MCF 10A (cell line): Measurements from ENCODE around the gene SNX12. TPM values are rescaled to one million over a fixed set of nuclear protein-coding genes. Genes with fewer than 3 reads are reported as not detected.

Experiments used
- BruUV-seq: library from RNA; stranded (reverse); fragments of 400-500 nt; replicated peaks from 2 replicates; lab custom pipeline; 2021; lab: Mats Ljungman, UMichigan
- CTCF ChIA-PET: fragments of 300-600 bp; sonication (Branson Sonifier 250); formaldehyde crosslinking; extraction: SDS; loops from one replicate; lab custom pipeline; 2021; ENCODE audit warnings: antibody characterized with exemption, inconsistent platforms; lab: Yijun Ruan, JAX
- POLR2A ChIA-PET: fragments of 300-600, 350-650 bp; sonication (Branson Sonifier 250); formaldehyde crosslinking; extraction: SDS; loops from one replicate; lab custom pipeline; 2020; ENCODE audit warnings: antibody characterized with exemption, inconsistent platforms; lab: Yijun Ruan, JAX
- DNase-seq: peaks from one replicate; pipeline ENCODE4 v3.0.0-alpha.2; 2018; ENCODE audit not compliant: unreplicated experiment
- H3K27ac Mint-ChIP-seq: one replicate; pipeline ENCODE4 v1.8.0; 2022; ENCODE audit warnings: mild to moderate bottlenecking, low read depth, mixed read lengths; ENCODE audit not compliant: unreplicated experiment
- H3K27me3 Mint-ChIP-seq: one replicate; pipeline ENCODE4 v1.8.0; 2022; ENCODE audit warnings: mixed read lengths; ENCODE audit not compliant: insufficient read depth, unreplicated experiment
- H3K36me3 Mint-ChIP-seq: one replicate; pipeline ENCODE4 v1.8.0; 2022; ENCODE audit warnings: mild to moderate bottlenecking, moderate library complexity, mixed read lengths; ENCODE audit not compliant: insufficient read depth, unreplicated experiment
- H3K4me1 Mint-ChIP-seq: one replicate; pipeline ENCODE4 v1.8.0; 2022; ENCODE audit warnings: mixed read lengths; ENCODE audit not compliant: insufficient read depth, unreplicated experiment
- H3K4me3 Mint-ChIP-seq: one replicate; pipeline ENCODE4 v1.8.0; 2022; ENCODE audit warnings: mild to moderate bottlenecking, moderate library complexity, mixed read lengths; ENCODE audit not compliant: unreplicated experiment
- H3K9me3 Mint-ChIP-seq: one replicate; pipeline ENCODE4 v1.8.0; 2022; ENCODE audit warnings: mixed read lengths; ENCODE audit not compliant: unreplicated experiment
- intact Hi-C: fragments of 100-400 bp; cut with micrococcal nuclease; formaldehyde crosslinking; loops from 2 replicates; pipeline ENCODE4 v1.14.1; 2022
- total RNA-seq: library from RNA; stranded (reverse); gene quantifications from 2 replicates; pipeline ENCODE4 v1.2.3, GENCODE V29; 2022
- TF ChIP-seq, protein P1 (sequence below): fragments of 200-600 bp; IDR thresholded peaks from one replicate; pipeline ENCODE4 v1.8.0; 2022; ENCODE audit warnings: antibody characterized with exemption, mild to moderate bottlenecking; ENCODE audit not compliant: unreplicated experiment

Gene SNX12
- total RNA-seq, 1 experiment from 2014 or later: 67.0 TPM

DNA sequence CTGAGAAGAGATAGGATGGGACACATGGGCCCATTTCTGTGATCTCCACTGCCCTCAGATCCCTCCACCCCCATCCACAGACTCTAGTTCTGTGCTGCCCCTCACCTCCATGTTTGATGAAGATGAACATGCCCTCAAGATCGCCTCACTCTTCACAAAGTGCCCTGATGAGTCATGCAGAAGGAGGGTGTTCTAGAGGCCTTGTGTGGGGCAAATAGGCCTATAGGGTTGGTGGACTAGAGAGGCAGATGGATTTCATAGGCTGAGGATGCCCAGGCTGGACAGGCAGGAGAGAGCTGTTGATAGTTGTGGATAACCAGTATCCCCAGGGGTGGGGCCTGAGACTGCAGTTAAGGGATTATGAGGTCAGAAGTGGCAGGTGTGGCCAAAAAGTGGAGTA lies 38.3 kb upstream of the SNX12 start, which contains the start of gene CXorf65:
Gene CXorf65, minus strand, starts transcription at position 314 of the 400 bp plus-strand sequence. Its CDS starts 184 bp downstream, at position 130.
- intact Hi-C loops: no loop called here
- Mint-ChIP-seq H3K27ac (no peak within 1 kb of the TSS), H3K4me1 (no peaks in the 10 kb centered on the region), H3K36me3 (no peaks in the 10 kb centered on the region), H3K4me3 (no peak within 1 kb of the TSS), H3K9me3 (no peaks in the 10 kb centered on the region), H3K27me3 (peaks cover 40% of the 10 kb centered on the region)
- TF ChIP-seq, protein P1, sequence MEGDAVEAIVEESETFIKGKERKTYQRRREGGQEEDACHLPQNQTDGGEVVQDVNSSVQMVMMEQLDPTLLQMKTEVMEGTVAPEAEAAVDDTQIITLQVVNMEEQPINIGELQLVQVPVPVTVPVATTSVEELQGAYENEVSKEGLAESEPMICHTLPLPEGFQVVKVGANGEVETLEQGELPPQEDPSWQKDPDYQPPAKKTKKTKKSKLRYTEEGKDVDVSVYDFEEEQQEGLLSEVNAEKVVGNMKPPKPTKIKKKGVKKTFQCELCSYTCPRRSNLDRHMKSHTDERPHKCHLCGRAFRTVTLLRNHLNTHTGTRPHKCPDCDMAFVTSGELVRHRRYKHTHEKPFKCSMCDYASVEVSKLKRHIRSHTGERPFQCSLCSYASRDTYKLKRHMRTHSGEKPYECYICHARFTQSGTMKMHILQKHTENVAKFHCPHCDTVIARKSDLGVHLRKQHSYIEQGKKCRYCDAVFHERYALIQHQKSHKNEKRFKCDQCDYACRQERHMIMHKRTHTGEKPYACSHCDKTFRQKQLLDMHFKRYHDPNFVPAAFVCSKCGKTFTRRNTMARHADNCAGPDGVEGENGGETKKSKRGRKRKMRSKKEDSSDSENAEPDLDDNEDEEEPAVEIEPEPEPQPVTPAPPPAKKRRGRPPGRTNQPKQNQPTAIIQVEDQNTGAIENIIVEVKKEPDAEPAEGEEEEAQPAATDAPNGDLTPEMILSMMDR: no peak
- BruUV-seq: no TSS peak
- DNase-seq: no peak
- ChIA-PET POLR2A (no interaction called here), CTCF (interaction anchor here (0.5 kb wide), 1 partner anchor 23 kb away, joined by 4 read pairs; no protein-coding TSS in a partner anchor)

DNA sequence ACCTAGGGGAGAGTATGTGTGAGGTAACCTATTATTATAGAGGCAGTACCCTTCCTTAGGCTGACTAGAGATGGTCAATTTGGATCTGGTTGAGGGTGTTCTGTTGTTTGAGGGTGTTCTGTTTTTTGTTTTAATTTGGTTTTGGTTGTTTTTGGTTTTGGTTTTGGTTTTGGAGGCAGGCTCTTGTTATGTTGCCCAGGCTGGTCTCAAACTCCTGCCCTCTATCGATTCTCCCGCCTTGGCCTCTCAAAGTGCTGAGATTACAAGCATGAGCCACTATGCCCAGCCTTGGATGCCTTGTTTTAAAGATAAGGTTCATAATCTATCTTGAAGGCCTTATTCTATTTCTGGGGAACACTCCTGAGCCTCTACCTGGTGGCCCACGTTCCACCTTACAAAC lies 37.5 kb upstream of the SNX12 start:
- peaks cover 40% of the 10 kb centered on the region for H3K27me3 Mint-ChIP-seq
- TF ChIP-seq, protein P1: no peak
- intact Hi-C loops: no loop called here
- ChIA-PET CTCF (interaction anchor here (0.5 to 0.7 kb wide), 3 partner anchors 22 to 268 kb away, joined by 3 to 4 read pairs (median 4); no protein-coding TSS in a partner anchor), POLR2A (no interaction called here)
- H3K36me3 Mint-ChIP-seq: no peaks in the 10 kb centered on the region
- H3K4me3 Mint-ChIP-seq: no peak overlapping the region
- no TSS peak for BruUV-seq
- no peaks in the 10 kb centered on the region for H3K9me3 Mint-ChIP-seq
- H3K4me1 Mint-ChIP-seq: no peaks in the 10 kb centered on the region
- no peak overlapping the region for H3K27ac Mint-ChIP-seq
- no peak for DNase-seq

DNA sequence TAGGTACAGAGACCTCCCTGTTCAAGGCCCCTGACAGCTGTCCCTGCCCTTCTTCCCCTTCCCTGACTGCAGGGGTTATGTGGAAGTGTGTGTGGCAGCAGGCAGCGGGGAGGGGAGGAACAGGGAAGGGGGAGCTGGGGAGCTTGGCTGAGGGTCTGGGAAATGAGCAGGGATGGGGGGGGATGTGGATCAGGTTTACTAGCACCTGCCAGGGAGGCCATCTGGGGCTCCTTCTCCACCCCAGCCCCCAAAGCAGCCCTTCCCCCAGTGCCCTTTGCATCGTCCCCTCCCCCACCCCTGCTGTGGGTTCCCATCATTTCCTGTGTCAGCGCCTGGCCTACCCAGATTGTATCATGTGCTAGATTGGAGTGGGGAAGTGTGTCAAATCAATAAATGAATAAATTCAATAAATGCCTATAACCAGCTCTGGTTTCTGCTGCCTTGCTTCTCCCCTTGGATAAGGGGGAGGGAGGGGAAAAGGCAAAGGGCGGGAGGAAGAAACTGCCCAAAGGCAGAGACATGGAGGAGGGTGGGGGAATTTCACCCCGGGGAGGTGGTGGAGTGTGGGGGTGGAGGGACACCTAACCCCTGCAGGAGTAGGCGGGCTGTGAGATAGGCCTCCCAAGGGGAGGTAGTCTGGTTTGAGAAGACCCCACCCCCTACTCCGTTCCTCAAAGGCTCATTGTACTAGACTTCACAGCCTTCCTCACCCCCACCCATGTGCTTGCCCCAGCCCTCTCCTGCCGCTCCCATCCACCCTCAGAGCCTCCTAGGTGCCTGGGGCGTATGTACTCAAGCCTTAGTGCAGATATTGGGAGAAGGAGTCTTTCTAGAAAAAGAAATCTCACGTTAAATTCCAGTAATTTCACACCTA lies 35.2 kb upstream of the SNX12 start:
- Mint-ChIP-seq H3K36me3 (no peaks in the 10 kb centered on the region), H3K4me3 (no peak overlapping the region), H3K4me1 (no peaks in the 10 kb centered on the region), H3K27me3 (peaks cover 50% of the 10 kb centered on the region), H3K27ac (no peak overlapping the region), H3K9me3 (no peaks in the 10 kb centered on the region)
- ChIA-PET CTCF (interaction anchor here (0.6 to 1.0 kb wide), 2 partner anchors 26 to 35 kb away, joined by 4 to 5 read pairs; partner anchors contain the start of gene SNX12), POLR2A (interaction anchor here (1.4 kb wide), 1 partner anchor 15 kb away, joined by 5 read pairs; the partner anchor contains the start of gene MED12)
- no peak for DNase-seq
- BruUV-seq: no TSS peak
- intact Hi-C loops: no loop called here
- TF ChIP-seq, protein P1: no peak

DNA sequence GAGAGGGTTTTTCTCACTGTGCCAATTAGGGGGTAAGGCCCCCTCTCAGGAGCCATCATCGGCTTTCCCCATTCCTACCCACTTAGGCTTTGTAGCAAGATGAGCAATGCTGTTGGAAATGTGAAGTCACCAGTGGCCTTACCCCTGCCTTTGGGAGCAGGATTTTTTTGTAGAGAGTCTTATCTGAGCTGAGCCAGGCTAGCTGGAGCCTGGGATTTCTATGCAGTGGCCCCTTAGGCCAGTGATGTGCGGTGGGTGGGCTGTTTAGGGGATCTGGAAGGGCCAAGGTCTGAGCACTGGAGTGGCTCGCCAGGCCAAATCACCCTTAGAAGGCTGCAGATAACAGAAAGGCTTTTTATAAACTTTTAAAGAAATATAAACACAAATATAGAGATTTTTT lies 34.2 kb upstream of the SNX12 start:
- no TSS peak for BruUV-seq
- H3K36me3 Mint-ChIP-seq: no peaks in the 10 kb centered on the region
- TF ChIP-seq, protein P1: no peak
- intact Hi-C loops: no loop called here
- H3K27ac Mint-ChIP-seq: no peak overlapping the region
- H3K9me3 Mint-ChIP-seq: no peaks in the 10 kb centered on the region
- no peak for DNase-seq
- ChIA-PET CTCF (interaction anchor here (1.0 kb wide), 1 partner anchor 27 kb away, joined by 5 read pairs; no protein-coding TSS in a partner anchor), POLR2A (interaction anchor here (1.4 kb wide), 1 partner anchor 16 kb away, joined by 5 read pairs; the partner anchor contains the start of gene MED12)
- no peaks in the 10 kb centered on the region for H3K4me1 Mint-ChIP-seq
- H3K4me3 Mint-ChIP-seq: no peak overlapping the region
- peaks cover 40% of the 10 kb centered on the region for H3K27me3 Mint-ChIP-seq
